ENCODE data around the gene LRR1. TPM values are rescaled to one million over a fixed set of nuclear protein-coding genes. Genes with fewer than 3 reads are reported as not detected.

Gene LRR1
- total RNA-seq, 4 donors from 2014 or later, result 5.2 to 8.9 (median 6.9) TPM

DNA sequence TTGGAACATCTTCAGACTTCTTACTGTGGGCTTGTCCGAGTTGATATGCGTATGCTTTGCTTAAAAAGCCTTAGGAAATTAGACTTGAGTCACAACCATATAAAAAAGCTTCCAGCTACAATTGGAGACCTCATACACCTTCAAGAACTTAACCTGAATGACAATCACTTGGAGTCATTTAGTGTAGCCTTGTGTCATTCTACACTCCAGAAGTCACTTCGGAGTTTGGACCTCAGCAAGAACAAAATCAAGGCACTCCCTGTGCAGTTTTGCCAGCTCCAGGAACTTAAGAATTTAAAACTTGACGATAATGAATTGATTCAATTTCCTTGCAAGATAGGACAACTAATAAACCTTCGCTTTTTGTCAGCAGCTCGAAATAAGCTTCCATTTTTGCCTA is 8.8 kb downstream of the LRR1 start:
- 95 to 98% methylated on average over 6 of the region's 6 CpGs for WGBS, 2 donors
- TF ChIP-seq POLR2A (IDR thresholded peaks at IDR 0.05), result no peak
- TF ChIP-seq, protein P1, sequence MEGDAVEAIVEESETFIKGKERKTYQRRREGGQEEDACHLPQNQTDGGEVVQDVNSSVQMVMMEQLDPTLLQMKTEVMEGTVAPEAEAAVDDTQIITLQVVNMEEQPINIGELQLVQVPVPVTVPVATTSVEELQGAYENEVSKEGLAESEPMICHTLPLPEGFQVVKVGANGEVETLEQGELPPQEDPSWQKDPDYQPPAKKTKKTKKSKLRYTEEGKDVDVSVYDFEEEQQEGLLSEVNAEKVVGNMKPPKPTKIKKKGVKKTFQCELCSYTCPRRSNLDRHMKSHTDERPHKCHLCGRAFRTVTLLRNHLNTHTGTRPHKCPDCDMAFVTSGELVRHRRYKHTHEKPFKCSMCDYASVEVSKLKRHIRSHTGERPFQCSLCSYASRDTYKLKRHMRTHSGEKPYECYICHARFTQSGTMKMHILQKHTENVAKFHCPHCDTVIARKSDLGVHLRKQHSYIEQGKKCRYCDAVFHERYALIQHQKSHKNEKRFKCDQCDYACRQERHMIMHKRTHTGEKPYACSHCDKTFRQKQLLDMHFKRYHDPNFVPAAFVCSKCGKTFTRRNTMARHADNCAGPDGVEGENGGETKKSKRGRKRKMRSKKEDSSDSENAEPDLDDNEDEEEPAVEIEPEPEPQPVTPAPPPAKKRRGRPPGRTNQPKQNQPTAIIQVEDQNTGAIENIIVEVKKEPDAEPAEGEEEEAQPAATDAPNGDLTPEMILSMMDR (IDR thresholded peaks at IDR 0.05), result no peak
- no peaks in the 10 kb centered on the region for H3K27me3 ChIP-seq
- H3K36me3 ChIP-seq, result no peaks in the 10 kb centered on the region
- DNase-seq, result no peak
- intact Hi-C loops (cut with DNase I), result no loop called here
- no peak overlapping the region for H3K4me3 ChIP-seq (replicated peaks in 1 of 3)
- H3K4me1 ChIP-seq, result no peaks in the 10 kb centered on the region
- H3K27ac ChIP-seq, result no peak overlapping the region
- H3K9me3 ChIP-seq, result no peaks in the 10 kb centered on the region

DNA sequence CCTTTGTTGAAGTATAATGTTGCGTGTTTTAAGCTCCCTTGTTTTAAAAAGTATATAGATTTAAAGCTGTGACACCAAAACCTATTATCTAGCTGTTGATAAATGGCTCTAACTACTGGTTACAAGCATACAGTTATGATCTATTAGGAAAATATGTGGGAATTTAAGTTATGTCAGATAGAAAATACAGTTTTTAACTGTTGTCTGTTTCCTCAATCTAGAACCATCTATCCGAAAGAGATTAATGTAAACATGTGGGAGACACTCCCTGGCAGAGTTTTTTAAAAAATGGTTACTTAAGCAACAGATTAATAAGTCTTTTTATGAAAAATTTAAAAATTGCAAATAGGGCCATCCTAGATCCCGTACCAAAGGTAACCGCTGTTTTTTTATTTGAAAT is 13.5 kb downstream of the LRR1 start:
- Histone ChIP-seq H3K4me3 (replicated peaks in 1 of 3) (no peak overlapping the region), H3K9me3 (no peaks in the 10 kb centered on the region), H3K27ac (no peak overlapping the region), H3K4me1 (no peaks in the 10 kb centered on the region), H3K27me3 (no peaks in the 10 kb centered on the region), H3K36me3 (no peaks in the 10 kb centered on the region)
- no peak for DNase-seq
- intact Hi-C loops (cut with DNase I), result no loop called here
- TF ChIP-seq POLR2A (IDR thresholded peaks at IDR 0.05), result no peak
- TF ChIP-seq, protein P1 (IDR thresholded peaks at IDR 0.05), result no peak
- 95 to 96% methylated on average over 4 of the region's 4 CpGs for WGBS, 2 donors

DNA sequence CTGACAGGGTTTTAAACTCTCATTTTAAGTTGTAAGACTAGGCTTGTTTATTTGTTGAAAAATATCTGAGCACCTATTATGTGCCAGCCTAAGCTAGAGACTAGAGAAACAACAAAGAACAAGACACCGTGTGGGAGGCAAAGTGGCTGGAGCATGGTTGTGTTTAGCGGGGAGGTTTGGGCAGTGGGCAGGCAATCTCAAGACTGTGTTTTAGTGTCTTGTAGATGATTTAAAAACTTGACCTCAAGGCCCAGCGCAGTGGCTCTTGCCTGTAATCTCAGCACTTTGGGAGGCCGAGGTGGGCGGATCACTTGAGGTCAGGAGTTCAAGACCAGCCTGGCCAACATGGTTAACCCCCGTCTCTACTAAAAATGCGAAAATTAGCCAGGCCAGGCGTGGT is 13.9 kb downstream of the LRR1 start:
- intact Hi-C loops (cut with DNase I), result no loop called here
- Histone ChIP-seq H3K27ac (no peak overlapping the region), H3K4me3 (replicated peaks in 1 of 3) (no peak overlapping the region), H3K36me3 (peaks cover 0 to 3% of the 10 kb centered on the region in 2 donors), H3K9me3 (no peaks in the 10 kb centered on the region), H3K4me1 (no peaks in the 10 kb centered on the region), H3K27me3 (no peaks in the 10 kb centered on the region)
- TF ChIP-seq, protein P1 (IDR thresholded peaks at IDR 0.05), result no peak
- TF ChIP-seq POLR2A (IDR thresholded peaks at IDR 0.05), result no peak
- DNase-seq, result no peak
- WGBS, 2 donors, result 91 to 94% methylated on average over 8 of the region's 8 CpGs

DNA sequence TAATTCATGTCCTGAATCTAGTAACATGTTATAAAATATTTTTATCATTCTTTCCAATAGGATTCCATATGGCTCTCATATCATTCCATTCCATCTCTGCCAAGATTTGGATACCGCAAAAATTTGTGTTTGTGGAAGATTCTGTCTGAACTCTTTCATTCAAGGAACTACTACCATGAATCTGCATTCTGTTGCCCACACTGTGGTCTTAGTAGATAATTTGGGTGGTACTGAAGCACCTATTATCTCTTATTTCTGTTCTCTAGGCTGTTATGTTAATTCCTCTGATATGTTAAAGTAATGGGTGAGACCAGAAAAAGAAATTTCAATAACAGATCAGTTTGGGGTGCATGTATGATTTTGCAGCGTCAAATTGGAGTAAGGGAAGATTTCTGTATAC is 15.5 kb downstream of the LRR1 start:
- H3K4me1 ChIP-seq, result peaks cover 0 to under 1% of the 10 kb centered on the region in 2 donors
- TF ChIP-seq POLR2A (IDR thresholded peaks at IDR 0.05), result no peak
- TF ChIP-seq, protein P1 (IDR thresholded peaks at IDR 0.05), result no peak
- no peak overlapping the region for H3K4me3 ChIP-seq (replicated peaks in 1 of 3)
- no peaks in the 10 kb centered on the region for H3K9me3 ChIP-seq
- peaks cover 6 to 16% of the 10 kb centered on the region in 2 donors for H3K36me3 ChIP-seq
- H3K27me3 ChIP-seq, result no peaks in the 10 kb centered on the region
- no peak overlapping the region for H3K27ac ChIP-seq
- no peak for DNase-seq
- intact Hi-C loops (cut with DNase I), result no loop called here
- WGBS, 2 donors, result 96 to 97% methylated on average over 2 of the region's 2 CpGs

DNA sequence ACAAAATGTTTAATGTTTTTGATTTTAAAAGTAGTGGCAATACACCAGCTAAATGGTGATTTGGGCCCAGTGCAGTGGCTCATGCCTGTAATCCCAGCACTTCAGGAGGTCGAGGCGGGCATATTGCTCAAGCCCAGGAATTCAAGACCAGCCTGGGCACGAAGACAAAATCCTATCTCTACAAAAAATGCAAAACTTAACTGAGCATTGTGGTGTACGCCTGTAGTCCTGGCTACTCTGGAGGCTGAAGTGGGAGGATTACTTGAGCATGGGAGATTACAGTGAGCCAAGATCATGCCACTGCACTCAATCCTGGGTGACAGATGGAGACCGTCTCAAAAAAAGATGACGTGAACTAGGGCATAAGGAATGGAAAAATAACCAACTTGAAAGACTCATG is 17.0 kb downstream of the LRR1 start:
- H3K27ac ChIP-seq, result no peak overlapping the region
- intact Hi-C loops (cut with DNase I), result no loop called here
- no peak overlapping the region for H3K4me3 ChIP-seq (replicated peaks in 1 of 3)
- H3K9me3 ChIP-seq, result no peaks in the 10 kb centered on the region
- TF ChIP-seq, protein P1 (IDR thresholded peaks at IDR 0.05), result no peak
- no peak for TF ChIP-seq POLR2A (IDR thresholded peaks at IDR 0.05)
- peaks cover 0 to 4% of the 10 kb centered on the region in 2 donors for H3K4me1 ChIP-seq
- no peaks in the 10 kb centered on the region for H3K27me3 ChIP-seq
- no peak for DNase-seq
- WGBS, 2 donors, result 95 to 97% methylated on average over 6 of the region's 6 CpGs
- H3K36me3 ChIP-seq, result peaks cover 6 to 16% of the 10 kb centered on the region in 2 donors

Data from thyroid gland (tissue), 4 donors.